SK-N-DZ (cell line): Measurements from ENCODE around the gene KPNB1. TPM values are rescaled to one million over a fixed set of nuclear protein-coding genes. Genes with fewer than 3 reads are reported as not detected.
A peak's percentile ranks its signal among the peaks of the same experiment; 100 is the strongest.

Source experiments
- DNase-seq: peaks from one replicate; pipeline ENCODE4 v3.0.0-alpha.2; 2015; ENCODE audit warnings: low spot score
- polyA plus RNA-seq, 2 experiments: library from polyadenylated mRNA; depleted of rRNA; stranded (reverse); fragments of >200 nt; gene quantifications; 2 replicates each; pipeline ENCODE4 v1.2.3, GENCODE V29; 2014

KPNB1 gene
- polyA plus RNA-seq (2014; cell fraction: cytosol; rRNA removed): 283 and 411 TPM in 2 replicates
- polyA plus RNA-seq (2014; cell fraction: nucleus; rRNA removed): 203 and 285 TPM in 2 replicates

- peak; percentile 100 for DNase-seq
Observed at GRCh38 chr17:47649153-47649971, at the start of gene KPNB1. TSS of gene KPNB1 (plus strand) at chr17:47649919. CDS start at chr17:47650245, 326 bp downstream.

GRCh38 chr17:47603830-47604597 lies 45.7 kb upstream of the KPNB1 start:
- DNase-seq: no peak

- DNase-seq: peak; percentile 50
Observed at GRCh38 chr17:47604598-47604927, 45.2 kb upstream of the KPNB1 start.

- no peak for DNase-seq
Observed at GRCh38 chr17:47605011-47605410, 44.7 kb upstream of the KPNB1 start.

DNA sequence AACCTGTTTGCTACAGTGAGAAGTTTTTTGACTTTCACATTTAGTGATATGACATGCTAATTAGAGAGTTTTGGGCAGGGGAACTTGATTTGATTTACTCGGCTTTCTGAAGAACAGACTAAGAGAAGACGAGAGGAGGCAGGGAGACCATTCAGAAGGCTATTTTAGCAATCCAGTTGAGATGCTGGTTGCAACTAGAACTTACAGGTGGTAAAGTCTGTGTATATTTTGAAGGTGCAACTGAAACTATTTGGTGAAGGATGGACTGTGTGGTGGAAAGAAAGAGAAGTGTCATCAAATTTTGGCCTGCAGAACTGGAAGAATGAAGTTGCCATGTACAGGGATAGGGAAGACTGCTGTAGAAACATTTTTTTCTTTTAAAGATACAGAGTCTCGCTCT lies 42.2 kb upstream of the KPNB1 start:
- no peak for DNase-seq

DNA sequence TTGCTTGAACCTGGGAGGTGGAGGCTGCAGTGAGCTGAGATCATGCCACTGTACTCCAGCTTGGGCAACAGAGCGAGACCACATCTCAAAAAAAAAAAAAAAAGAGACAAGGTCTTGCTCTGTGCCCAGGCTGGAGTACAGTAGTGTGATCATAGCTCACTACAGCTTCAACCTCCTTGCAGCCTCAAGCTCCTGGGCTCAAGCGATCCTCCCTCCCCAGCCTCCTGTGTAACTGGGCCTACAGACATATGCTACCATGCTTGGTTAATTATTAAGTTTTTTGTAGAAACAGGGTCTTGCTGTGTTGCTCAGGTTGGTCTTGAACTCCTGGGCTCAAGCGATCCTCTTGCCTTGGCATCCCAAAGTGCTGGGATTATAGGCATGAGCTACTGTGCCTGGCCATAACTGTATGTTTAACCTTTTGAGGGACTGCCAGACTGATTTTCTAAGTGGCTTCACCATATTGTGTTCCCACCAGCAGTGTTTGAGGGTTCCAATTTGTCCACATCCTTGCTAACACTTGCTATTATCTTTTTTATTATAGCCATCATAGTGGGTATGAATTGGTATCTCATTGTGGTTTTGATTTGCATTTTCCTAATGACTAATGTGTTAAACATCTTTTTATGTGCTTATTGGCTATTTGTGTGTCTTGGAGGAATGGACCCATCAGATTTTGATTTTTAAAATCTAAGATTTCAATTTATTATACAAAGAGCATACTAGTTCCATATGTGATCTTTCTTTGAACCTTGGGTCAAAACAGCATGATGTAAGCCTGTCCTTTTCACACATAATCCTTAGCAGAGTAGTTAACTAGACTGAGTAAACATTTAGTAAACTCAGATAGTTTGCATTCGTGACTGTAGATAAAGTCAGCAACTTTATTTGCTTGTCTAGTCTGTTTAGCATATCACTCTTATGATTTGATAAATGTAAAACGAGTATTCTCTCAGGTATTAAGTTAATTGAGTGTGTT lies 38.1 kb upstream of the KPNB1 start:
- no peak for DNase-seq

- DNase-seq: peak; percentile 58
Observed at GRCh38 chr17:47615766-47616424, 33.8 kb upstream of the KPNB1 start.

DNA sequence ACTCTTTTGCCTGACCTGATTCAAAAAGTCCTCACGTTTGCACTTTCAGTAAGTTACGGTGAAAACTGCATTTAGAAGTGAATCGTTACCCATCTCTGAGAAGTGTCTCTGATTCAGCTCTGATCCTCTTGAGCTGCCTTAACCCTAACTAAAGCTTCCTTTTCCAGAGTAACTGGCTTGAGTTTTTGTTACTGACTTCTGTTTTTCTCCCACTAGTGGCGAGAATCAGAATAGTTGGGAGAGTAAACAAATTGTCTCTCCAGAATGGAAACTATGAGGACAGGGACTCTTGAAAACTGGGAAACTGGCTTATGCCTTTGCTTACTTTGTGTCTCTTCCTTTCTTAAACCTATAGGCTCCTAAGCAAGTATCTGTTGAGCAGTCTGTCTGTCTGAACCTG lies 31.3 kb upstream of the KPNB1 start:
- DNase-seq: no peak

DNA sequence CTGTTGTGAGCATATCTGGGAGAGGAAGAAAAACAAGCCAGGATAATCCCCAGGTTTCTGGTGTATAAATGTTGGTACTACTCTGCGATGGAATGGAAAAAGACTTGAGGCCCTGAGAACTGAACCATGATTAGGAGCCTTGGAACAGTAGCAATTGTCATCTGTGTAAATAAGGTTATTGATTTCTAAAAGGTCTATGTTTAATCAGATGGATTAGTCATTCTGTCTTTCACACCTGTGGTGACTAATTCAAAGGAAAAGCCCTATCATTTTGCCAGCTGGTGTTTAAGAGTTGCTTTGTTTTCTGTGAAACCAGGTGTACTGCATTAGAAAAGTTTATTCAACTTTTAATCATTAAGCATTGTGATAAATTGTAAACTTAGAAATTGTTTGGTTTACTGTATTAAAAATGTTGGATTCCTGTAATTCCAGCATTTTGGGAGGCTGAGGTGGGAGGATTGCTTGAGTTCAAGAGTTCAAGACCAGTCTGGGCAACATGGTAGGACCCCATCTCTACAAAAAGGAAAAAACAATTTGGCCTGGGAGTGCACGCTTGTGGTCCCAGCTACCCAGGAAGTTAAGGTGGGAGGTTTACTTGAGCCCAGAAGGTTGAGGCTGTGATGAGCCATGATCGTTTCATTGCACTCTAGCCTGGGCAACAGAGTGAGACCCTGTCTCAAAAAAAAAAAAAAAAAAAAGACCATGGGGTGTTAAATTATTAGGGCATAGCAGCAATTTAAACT lies 29.0 kb upstream of the KPNB1 start:
- DNase-seq: no peak

- DNase-seq: no peak
Observed at GRCh38 chr17:47621293-47622179, 28.2 kb upstream of the KPNB1 start.

GRCh38 chr17:47622180-47622549 lies 27.6 kb upstream of the KPNB1 start:
- no peak for DNase-seq

GRCh38 chr17:47624727-47625068 lies 25.0 kb upstream of the KPNB1 start:
- no peak for DNase-seq

- no peak for DNase-seq
Observed at GRCh38 chr17:47628014-47628566, 21.6 kb upstream of the KPNB1 start.

DNA sequence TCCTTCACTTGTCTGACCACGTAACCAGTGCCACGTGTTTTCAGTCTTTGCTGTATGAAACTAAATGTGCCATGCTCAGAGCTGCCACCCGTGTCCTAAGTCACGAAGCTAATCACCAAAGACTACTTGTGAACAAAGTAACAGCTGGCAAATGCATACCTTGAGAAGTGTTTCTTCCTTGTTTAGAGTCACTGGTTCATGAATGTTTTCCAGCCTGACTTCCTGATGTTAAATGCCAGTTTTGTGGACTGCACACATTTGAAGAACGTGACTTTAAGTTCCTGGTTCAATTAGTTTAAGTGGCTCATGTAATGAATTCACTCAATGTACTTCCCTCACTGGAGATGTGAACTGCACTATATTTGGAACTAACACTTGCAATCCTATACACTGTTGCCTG lies 19.9 kb upstream of the KPNB1 start:
- DNase-seq: no peak

DNA sequence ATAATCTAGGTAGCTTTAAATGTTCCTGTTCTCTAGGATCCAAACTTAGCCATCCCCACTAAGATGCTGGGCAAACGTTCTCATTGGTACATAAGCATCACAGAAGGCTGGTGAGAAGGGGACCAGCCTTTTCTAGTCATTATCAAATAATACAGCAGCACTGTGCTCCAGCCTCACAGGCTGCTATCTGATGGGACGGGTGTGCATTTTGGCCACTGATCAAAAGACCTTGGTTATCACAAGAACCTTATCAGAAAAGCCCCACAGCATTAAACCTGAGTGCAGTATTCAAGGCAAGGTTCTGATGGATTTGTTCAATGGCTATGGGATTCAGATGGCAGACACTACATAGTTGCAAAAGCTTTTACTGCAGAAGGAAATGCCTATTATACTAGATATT lies 19.1 kb upstream of the KPNB1 start:
- DNase-seq: no peak

- DNase-seq: no peak
Observed at GRCh38 chr17:47632991-47633390, 16.7 kb upstream of the KPNB1 start.

DNA sequence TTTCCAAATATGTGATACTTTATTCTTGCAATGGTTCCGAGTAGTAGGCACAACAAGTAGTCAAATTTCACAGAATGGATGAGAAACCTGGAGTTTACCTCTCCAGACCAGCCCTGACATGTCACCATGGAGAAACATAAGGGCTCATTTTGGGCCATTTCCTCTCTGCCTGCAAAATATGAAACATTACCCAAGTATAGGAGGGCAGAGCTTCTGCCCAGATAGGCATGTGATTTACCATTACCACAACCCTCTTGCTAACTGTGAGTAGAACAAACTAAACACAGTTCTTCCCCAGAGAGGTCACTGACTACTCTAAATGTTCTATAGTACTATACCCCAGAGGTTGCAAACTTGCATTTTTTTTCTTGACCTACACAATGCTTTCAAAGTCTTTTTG lies 15.7 kb upstream of the KPNB1 start:
- DNase-seq: no peak

DNA sequence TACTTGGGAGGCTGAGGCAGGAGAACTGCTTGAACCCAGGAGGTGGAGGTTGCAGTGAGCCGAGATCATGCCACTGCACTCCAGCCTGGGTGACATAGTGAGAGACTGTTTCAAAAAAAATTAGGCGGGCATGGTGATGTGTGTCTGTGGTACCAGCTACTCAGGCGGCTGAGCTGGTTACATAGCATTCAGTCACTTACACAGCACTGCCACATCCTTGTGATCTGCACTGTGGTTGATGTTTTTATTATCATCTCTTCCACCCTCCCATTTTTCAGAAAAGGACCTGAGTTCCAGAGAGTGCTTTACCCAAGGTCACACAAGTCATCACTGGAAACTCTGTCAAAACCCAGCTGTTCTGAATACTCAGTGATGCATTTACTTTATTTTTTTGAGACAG lies 14.8 kb upstream of the KPNB1 start:
- no peak for DNase-seq

GRCh38 chr17:47635734-47636133 lies 14.0 kb upstream of the KPNB1 start:
- DNase-seq: no peak
